SU-DHL-6 (cell line): ENCODE measurements around the gene ACTR8.

Experiments used
- H2AFZ ChIP-seq: fragments of 200-600 bp; sonication (generic); 2 replicates; pipeline ENCODE4 v1.6.1; 2014; ENCODE audit warnings: low read depth, mild to moderate bottlenecking, moderate library complexity, mixed read lengths, antibody characterized with exemption, low read length; ENCODE audit not compliant: severe bottlenecking
- H3F3A ChIP-seq: fragments of 200-600 bp; shearing (Covaris generic); 2 replicates; pipeline ENCODE4 v1.6.0; 2016; ENCODE audit warnings: antibody characterized with exemption, mild to moderate bottlenecking; ENCODE audit not compliant: insufficient read depth
- H3K27ac ChIP-seq: fragments of 200-600 bp; sonication (generic); 2 replicates; pipeline ENCODE4 v1.5.1; 2016; ENCODE audit warnings: low read depth, mild to moderate bottlenecking, low read length, moderate library complexity, mixed read lengths
- H3K27me3 ChIP-seq: fragments of 200-600 bp; sonication (generic), shearing (Covaris generic); 2 replicates; pipeline ENCODE4 v1.6.0; 2014; ENCODE audit warnings: mild to moderate bottlenecking, low read length
- H3K36me3 ChIP-seq: fragments of 200-600 bp; sonication (generic); 2 replicates; pipeline ENCODE4 v1.6.1; 2014; ENCODE audit warnings: mild to moderate bottlenecking, low read length, mixed read lengths
- H3K4me2 ChIP-seq: fragments of 300-600, 200-600 bp; shearing (Covaris generic), sonication (generic); 2 replicates; pipeline ENCODE4 v1.6.0; 2014; ENCODE audit warnings: low read length, low read depth, mild to moderate bottlenecking; ENCODE audit not compliant: poor library complexity, severe bottlenecking
- H3K4me3 ChIP-seq: fragments of 200-600 bp; sonication (generic); 2 replicates; pipeline ENCODE4 v1.5.1; 2014; ENCODE audit warnings: antibody characterized with exemption, low read length, mild to moderate bottlenecking, mixed read lengths; ENCODE audit not compliant: insufficient read depth, poor library complexity, severe bottlenecking
- H3K79me2 ChIP-seq: fragments of 200-600 bp; sonication (generic); 2 replicates; pipeline ENCODE4 v1.6.1; 2014; ENCODE audit warnings: mild to moderate bottlenecking, low read length, moderate library complexity; ENCODE audit not compliant: insufficient read depth
- H3K9ac ChIP-seq: fragments of 200-600 bp; sonication (generic); 2 replicates; pipeline ENCODE4 v1.7.0; 2014; ENCODE audit warnings: mild to moderate bottlenecking, low read length
- H3K9me2 ChIP-seq: fragments of 200-600 bp; sonication (generic); replicated peaks from 2 replicates; pipeline ENCODE4 v1.6.1; 2014; ENCODE audit warnings: low read length; ENCODE audit not compliant: insufficient read depth
- H3K9me3 ChIP-seq: fragments of 200-600 bp; sonication (generic); 2 replicates; pipeline ENCODE4 v1.6.1; 2014; ENCODE audit warnings: low read length, mixed read lengths; ENCODE audit not compliant: insufficient read depth
- H4K20me1 ChIP-seq: fragments of 200-600 bp; sonication (generic); 2 replicates; pipeline ENCODE4 v1.6.1; 2014; ENCODE audit warnings: low read depth, mild to moderate bottlenecking, antibody characterized with exemption, low read length, moderate library complexity, mixed read lengths
- CTCF ChIP-seq: fragments of 200-600 bp; sonication (generic); IDR thresholded peaks from one replicate; pipeline ENCODE4 v1.5.1; 2017; ENCODE audit warnings: antibody characterized with exemption, mild to moderate bottlenecking, low read length, moderate library complexity; ENCODE audit not compliant: insufficient read depth, poor library complexity, severe bottlenecking
- EZH2phosphoT487 ChIP-seq: fragments of 200-600 bp; sonication (generic), shearing (Covaris generic); conservative IDR thresholded peaks from 2 replicates; pipeline ENCODE4 v1.6.1; 2018; ENCODE audit warnings: mild to moderate bottlenecking, antibody characterized with exemption, low read length, moderate library complexity, mixed read lengths

ACTR8 gene

DNA sequence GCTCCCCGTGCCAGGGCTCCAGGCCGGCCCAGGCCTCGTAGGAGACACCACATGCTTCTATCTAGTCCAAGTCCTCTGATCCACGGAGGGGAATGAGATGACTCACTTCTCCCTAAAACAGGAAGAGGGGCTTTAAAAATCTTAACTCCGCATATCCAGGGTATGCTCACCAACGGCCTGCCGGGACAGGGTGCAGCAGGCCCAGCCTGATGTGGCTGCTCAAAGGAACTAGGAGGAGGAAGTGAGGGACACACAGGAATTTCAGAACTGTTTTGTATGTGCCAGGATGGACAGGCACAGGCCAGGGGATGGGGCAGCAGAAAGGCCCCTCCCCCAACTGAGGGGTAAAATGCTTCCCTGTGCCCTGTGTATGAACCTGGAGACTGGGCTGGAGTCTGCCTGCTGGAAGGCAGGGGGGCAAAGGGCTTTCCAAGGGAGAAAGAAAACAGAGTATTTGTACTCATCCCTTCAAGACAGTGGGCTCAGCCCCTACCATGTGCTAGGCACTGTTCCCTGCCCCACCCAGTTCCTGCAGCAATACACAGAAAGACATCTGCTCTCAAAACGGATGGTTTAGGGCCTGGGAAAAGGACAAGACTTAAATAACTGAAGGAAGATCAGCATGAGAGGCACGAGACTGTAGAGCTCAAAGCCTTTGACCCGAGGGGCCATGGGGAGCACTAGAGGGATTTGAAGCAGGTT is 57.8 kb downstream of the ACTR8 start:
- H3K27ac ChIP-seq = no peak overlapping the region

GRCh38 chr3:53823026-53823955 is 58.7 kb downstream of the ACTR8 start:
- Histone ChIP-seq H3K9me3 (no peaks in the 10 kb centered on the region), H3K79me2 (peaks cover 3% of the 10 kb centered on the region; the same call in 1 of the 2 replicates), H3F3A (no peaks in the 10 kb centered on the region), H3K9ac (no peak overlapping the region), H2AFZ (no peak overlapping the region), H3K4me3 (no peak overlapping the region), H3K4me2 (no peak overlapping the region), H3K27ac (no peak overlapping the region), H4K20me1 (no peaks in the 10 kb centered on the region), H3K27me3 (no peaks in the 10 kb centered on the region), H3K9me2 (no peaks in the 10 kb centered on the region), H3K36me3 (peaks cover 2% of the 10 kb centered on the region; the same call in 1 of the 2 replicates)
- TF ChIP-seq EZH2phosphoT487 = no peak
- TF ChIP-seq CTCF = no peak

More for the DNA sequence above, 57.8 kb downstream of the ACTR8 start:
- no peak overlapping the region for H3K4me3 ChIP-seq
- peaks cover 8% of the 10 kb centered on the region; the same call in 1 of the 2 replicates for H3K79me2 ChIP-seq
- no peak overlapping the region for H3K4me2 ChIP-seq
- H3K9me3 ChIP-seq = no peaks in the 10 kb centered on the region
- no peaks in the 10 kb centered on the region for H3K9me2 ChIP-seq
- no peaks in the 10 kb centered on the region for H4K20me1 ChIP-seq
- H3K9ac ChIP-seq = no peak overlapping the region
- H3K36me3 ChIP-seq = no peaks in the 10 kb centered on the region; the same call in 1 of the 2 replicates
- no peaks in the 10 kb centered on the region for H3K27me3 ChIP-seq
- H2AFZ ChIP-seq = no peak overlapping the region
- TF ChIP-seq EZH2phosphoT487 (no peak), CTCF (no peak)
- no peaks in the 10 kb centered on the region for H3F3A ChIP-seq

GRCh38 chr3:53822331-53822741 is 59.6 kb downstream of the ACTR8 start:
- no peaks in the 10 kb centered on the region for H3K9me3 ChIP-seq
- H2AFZ ChIP-seq = no peak overlapping the region
- H3K27ac ChIP-seq = no peak overlapping the region
- no peaks in the 10 kb centered on the region for H3K9me2 ChIP-seq
- no peaks in the 10 kb centered on the region for H4K20me1 ChIP-seq
- H3K4me3 ChIP-seq = no peak overlapping the region
- peaks cover 2% of the 10 kb centered on the region; the same call in 1 of the 2 replicates for H3K36me3 ChIP-seq
- TF ChIP-seq CTCF (no peak), EZH2phosphoT487 (no peak)
- H3K9ac ChIP-seq = no peak overlapping the region
- no peaks in the 10 kb centered on the region for H3K27me3 ChIP-seq
- peaks cover 3% of the 10 kb centered on the region; the same call in 1 of the 2 replicates for H3K79me2 ChIP-seq
- no peak overlapping the region for H3K4me2 ChIP-seq
- no peaks in the 10 kb centered on the region for H3F3A ChIP-seq
